NCI-H460 (cell line): ENCODE results near the gene RHBDL3. TPM values are rescaled to one million over a fixed set of nuclear protein-coding genes. Genes with fewer than 3 reads are reported as not detected.

ENCODE experiments used
- DNase-seq: peaks from one replicate; pipeline ENCODE4 v3.0.0-alpha.2; 2016; ENCODE audit warnings: low read depth; ENCODE audit errors: extremely low read depth
- total RNA-seq: library from RNA; depleted of rRNA; stranded (reverse); fragments of >200 nt; shearing (Covaris generic); gene quantifications from 2 replicates; pipeline ENCODE4 v1.2.3, GENCODE V29; 2014

The RHBDL3 gene
- total RNA-seq, 1 experiment from 2014 or later, result 0.25 TPM

- no peak for DNase-seq
Observed at GRCh38 chr17:32266051-32266388, 388 bp downstream of the RHBDL3 start.

GRCh38 chr17:32266389-32267301 is 1.0 kb downstream of the RHBDL3 start:
- DNase-seq, result no peak

GRCh38 chr17:32267690-32268205 is 2.1 kb downstream of the RHBDL3 start:
- no peak for DNase-seq

- DNase-seq, result no peak
Observed at GRCh38 chr17:32268734-32269288, 3.2 kb downstream of the RHBDL3 start.

GRCh38 chr17:32269377-32269776 is 3.7 kb downstream of the RHBDL3 start:
- DNase-seq, result no peak

GRCh38 chr17:32271844-32272243 is 6.2 kb downstream of the RHBDL3 start:
- no peak for DNase-seq

GRCh38 chr17:32274101-32274500 is 8.5 kb downstream of the RHBDL3 start:
- no peak for DNase-seq

- DNase-seq, result no peak
Observed at GRCh38 chr17:32274643-32275042, 9.0 kb downstream of the RHBDL3 start.

- DNase-seq, result peak; percentile 82
Observed at GRCh38 chr17:32275060-32276042, 9.7 kb downstream of the RHBDL3 start.

- DNase-seq, result no peak
Observed at GRCh38 chr17:32276171-32276601, 10.6 kb downstream of the RHBDL3 start.

GRCh38 chr17:32277284-32277683 is 11.7 kb downstream of the RHBDL3 start:
- DNase-seq, result no peak

GRCh38 chr17:32278815-32279214 is 13.2 kb downstream of the RHBDL3 start:
- DNase-seq, result no peak

- no peak for DNase-seq
Observed at GRCh38 chr17:32279891-32280716, 14.5 kb downstream of the RHBDL3 start.

GRCh38 chr17:32281011-32281451 is 15.4 kb downstream of the RHBDL3 start:
- DNase-seq, result no peak

- no peak for DNase-seq
Observed at GRCh38 chr17:32283745-32284201, 18.1 kb downstream of the RHBDL3 start.

- no peak for DNase-seq
Observed at GRCh38 chr17:32285306-32285705, 19.7 kb downstream of the RHBDL3 start.

- DNase-seq, result no peak
Observed at GRCh38 chr17:32285746-32286517, 20.3 kb downstream of the RHBDL3 start.

GRCh38 chr17:32286518-32286900 is 20.9 kb downstream of the RHBDL3 start:
- no peak for DNase-seq
